Endothelial cell of umbilical vein (primary cell): Measurements from ENCODE around the gene ZNF516. TPM values are rescaled to one million over a fixed set of nuclear protein-coding genes. Genes with fewer than 3 reads are reported as not detected.

Experiments used
- BruUV-seq: library from RNA; stranded (reverse); fragments of 400-500 nt; replicated peaks from 2 replicates; lab custom pipeline; 2021; lab: Mats Ljungman, UMichigan
- CTCF ChIA-PET: fragments of 300-600, 350-600 bp; sonication (Branson Sonifier 250); formaldehyde crosslinking; loops from one replicate; lab custom pipeline; 2021; ENCODE audit warnings: antibody characterized with exemption, inconsistent platforms; lab: Charles Lee
- POLR2A ChIA-PET: fragments of 300-600, 350-600 bp; sonication (Branson Sonifier 250); formaldehyde crosslinking; loops from one replicate; lab custom pipeline; 2021; ENCODE audit warnings: antibody characterized with exemption, inconsistent platforms; lab: Charles Lee
- DNase-seq: peaks from one replicate; pipeline ENCODE4 v3.0.0-alpha.2; 2011; ENCODE audit warnings: low read depth, low spot score
- FAIRE-seq: peaks from 2 replicates; lab custom pipeline; 2011; peaks lifted over from hg19 to GRCh38; lab: Jason Lieb, UNC
- H2AFZ ChIP-seq: 2 replicates; pipeline ENCODE4 v1.6.0; 2012; ENCODE audit warnings: low read depth, low read length, control low read depth, inconsistent platforms
- H3K27ac ChIP-seq: 2 replicates; pipeline ENCODE4 v1.5.1; 2011; ENCODE audit warnings: low read depth, mild to moderate bottlenecking, control low read depth, low read length, moderate library complexity; ENCODE audit not compliant: insufficient read depth
- H3K27me3 ChIP-seq, 2 experiments: 2 replicates each; pipeline versions ENCODE4 v1.6.0 to v1.6.1; 2011; ENCODE audit warnings: low read length in 2 of 2, mixed read lengths in 1 of 2; ENCODE audit not compliant: control insufficient read depth in 2 of 2, insufficient read depth in 2 of 2
- H3K36me3 ChIP-seq, 2 experiments: 2 replicates in 1 of 2; 3 replicates in 1 of 2; pipeline ENCODE4 v1.5.1; 2011; ENCODE audit warnings: low read length in 2 of 2, mild to moderate bottlenecking in 1 of 2, moderate library complexity in 1 of 2; ENCODE audit not compliant: control insufficient read depth in 2 of 2, insufficient read depth in 2 of 2; ENCODE audit errors: extremely low read depth in 1 of 2
- H3K4me1 ChIP-seq: 3 replicates; pipeline ENCODE4 v1.5.1; 2011; ENCODE audit warnings: mild to moderate bottlenecking, low read length; ENCODE audit not compliant: control insufficient read depth, insufficient read depth; ENCODE audit errors: extremely low read depth
- H3K4me2 ChIP-seq: 2 replicates; pipeline ENCODE4 v1.6.1; 2011; ENCODE audit warnings: low read length, control low read depth, mixed read lengths; ENCODE audit not compliant: insufficient read depth
- H3K4me3 ChIP-seq, 3 experiments: fragments of 200-600 bp in 1 of 3; sonication (generic), shearing (Covaris generic) in 1 of 3; replicated peaks in 1 of 3; 2 replicates each; pipeline ENCODE4 v1.5.1; 2011 to 2016; ENCODE audit warnings: control low read depth in 3 of 3, low read length in 3 of 3, mild to moderate bottlenecking in 2 of 3, inconsistent platforms in 1 of 3, low read depth in 1 of 3, moderate library complexity in 1 of 3; ENCODE audit not compliant: insufficient read depth in 1 of 3
- H3K79me2 ChIP-seq: 2 replicates; pipeline ENCODE4 v1.6.0; 2012; ENCODE audit warnings: low read length, inconsistent platforms; ENCODE audit not compliant: control insufficient read depth, insufficient read depth
- H3K9ac ChIP-seq: replicated peaks from 2 replicates; pipeline ENCODE3; 2011; ENCODE audit warnings: low read length, control low read depth; ENCODE audit not compliant: insufficient read depth; ENCODE audit errors: extremely low read depth
- H3K9me1 ChIP-seq: replicated peaks from 3 replicates; pipeline ENCODE4 v1.6.0; 2011; ENCODE audit warnings: mild to moderate bottlenecking, low read length; ENCODE audit not compliant: control insufficient read depth, insufficient read depth; ENCODE audit errors: extremely low read depth
- H3K9me3 ChIP-seq: replicated peaks from 2 replicates; pipeline ENCODE4 v1.5.1; 2012; ENCODE audit warnings: low read length, inconsistent platforms; ENCODE audit not compliant: control insufficient read depth, insufficient read depth
- H4K20me1 ChIP-seq: replicated peaks from 2 replicates; pipeline ENCODE3; 2011; ENCODE audit warnings: mild to moderate bottlenecking, low read length; ENCODE audit not compliant: control insufficient read depth, insufficient read depth; ENCODE audit errors: extremely low read depth
- CTCF ChIP-seq, 2 donors: IDR thresholded peaks; 1 replicate in 1 of 2; 2 replicates in 1 of 2; pipeline ENCODE4 v1.5.1; 2011; ENCODE audit warnings: low read length in 2 of 2, mild to moderate bottlenecking in 2 of 2, moderate library complexity in 2 of 2, control low read depth in 1 of 2, inconsistent platforms in 1 of 2, low read depth in 1 of 2; ENCODE audit not compliant: insufficient read depth in 1 of 2; ENCODE audit errors: extremely low read depth in 1 of 2
- EZH2 ChIP-seq: IDR thresholded peaks from 2 replicates; pipeline ENCODE4 v1.6.1; 2012; ENCODE audit warnings: borderline replicate concordance, low read depth, mild to moderate bottlenecking, moderate library complexity, low read length, inconsistent platforms; ENCODE audit not compliant: severe bottlenecking
- FOS ChIP-seq: IDR thresholded peaks from 2 replicates; pipeline ENCODE4 v1.6.1; 2011; ENCODE audit warnings: mild to moderate bottlenecking, low read length, moderate library complexity, borderline replicate concordance; ENCODE audit not compliant: insufficient read depth
- GATA2 ChIP-seq: IDR thresholded peaks from 2 replicates; pipeline ENCODE4 v1.7.0; 2011; ENCODE audit warnings: low read depth, mild to moderate bottlenecking, moderate library complexity, mixed read lengths, low read length; ENCODE audit not compliant: insufficient read length, insufficient read depth
- JUN ChIP-seq: IDR thresholded peaks from 2 replicates; pipeline ENCODE4 v1.6.1; 2011; ENCODE audit warnings: borderline replicate concordance, low read depth; ENCODE audit not compliant: insufficient read length, insufficient read depth
- MAX ChIP-seq: IDR thresholded peaks from 2 replicates; pipeline ENCODE4 v1.6.1; 2011; ENCODE audit not compliant: insufficient read depth, insufficient read length
- MYC ChIP-seq: IDR thresholded peaks from one replicate; pipeline ENCODE4 v1.6.1; 2011; ENCODE audit warnings: mild to moderate bottlenecking, low read depth, low read length
- POLR2A ChIP-seq: IDR thresholded peaks from 2 replicates; pipeline ENCODE4 v1.6.1; 2012; ENCODE audit warnings: low read depth, mild to moderate bottlenecking, control low read depth, low read length
- POLR2AphosphoS5 ChIP-seq: IDR thresholded peaks from 2 replicates; pipeline ENCODE4 v1.6.1; 2012; ENCODE audit warnings: low read depth, mild to moderate bottlenecking, control low read depth, low read length, moderate library complexity; ENCODE audit not compliant: insufficient read depth
- dilution Hi-C: fragments of 300-500 bp; cut with MboI; formaldehyde crosslinking; loops from one replicate; pipeline ENCODE4 v1.15.0; 2019; ENCODE audit warnings: low sequenced_read_pairs; ENCODE audit not compliant: extremely low pct_ligation_motif_present
- intact Hi-C: fragments of 100-400 bp; cut with micrococcal nuclease; formaldehyde crosslinking; loops from one replicate; pipeline ENCODE4 v1.10.0; 2022
- polyA plus RNA-seq, 4 experiments: library from polyadenylated mRNA; depleted of rRNA in 3 of 4; stranded (reverse) in 3 of 4; unstranded in 1 of 4; fragments of >200 nt; gene quantifications; 2 replicates each; pipeline versions ENCODE4 v1.2.1 to v1.2.3, GENCODE V29; 2011 to 2012; ENCODE audit warnings: missing spikeins in 1 of 4
- total RNA-seq: library from RNA; stranded (reverse); gene quantifications from 2 replicates; pipeline ENCODE4 v1.2.3, GENCODE V29; 2021

Gene ZNF516
- total and polyA plus RNA-seq, 2 donors (not counting 3 experiments of a cell fraction or from before 2014, with no cell fraction given), result 3.6 to 19.1 TPM

DNA sequence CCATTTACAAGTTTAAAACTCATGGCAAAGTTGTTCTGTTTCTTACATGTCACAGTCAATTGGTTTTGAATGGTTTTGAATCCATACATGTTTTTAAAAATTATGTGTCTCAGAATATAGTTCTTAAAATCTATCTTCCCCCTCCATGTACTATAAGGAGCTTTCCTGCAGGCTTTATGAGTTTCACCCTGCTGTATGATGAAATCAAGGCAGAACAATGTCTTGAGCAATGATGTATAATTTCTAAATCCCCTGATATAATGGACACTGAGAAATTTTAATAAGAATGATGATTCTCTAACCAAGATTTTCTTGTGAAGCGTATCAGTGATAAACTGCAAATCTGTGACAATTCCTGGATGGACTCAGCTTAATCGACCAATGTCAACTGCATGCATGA is 10.6 kb upstream of the ZNF516 start:
- Histone ChIP-seq H3K4me2 (no peak overlapping the region), H4K20me1 (no peaks in the 10 kb centered on the region), H3K27me3 (peaks cover 5 to 11% of the 10 kb centered on the region in 2 experiments), H2AFZ (no peak overlapping the region), H3K79me2 (no peaks in the 10 kb centered on the region), H3K9me1 (no peaks in the 10 kb centered on the region), H3K4me3 (no peak overlapping the region), H3K36me3 (no peaks in the 10 kb centered on the region), H3K9me3 (no peaks in the 10 kb centered on the region), H3K27ac (no peak overlapping the region), H3K4me1 (no peaks in the 10 kb centered on the region), H3K9ac (no peak overlapping the region)
- no peak for FAIRE-seq
- no TSS peak for BruUV-seq
- DNase-seq, result no peak
- CTCF ChIA-PET, result no interaction called here
- TF ChIP-seq MYC (no peak), FOS (no peak), JUN (no peak), GATA2 (no peak), POLR2AphosphoS5 (no peak), MAX (no peak), POLR2A (no peak), CTCF (IDR thresholded peaks at IDR 0.05; ENCODE audit: extremely low read depth in 1 of 2, insufficient read depth in 1 of 2, low read depth in 1 of 2, low read length in 2 of 2) (no peak), EZH2 (no peak)
- dilution Hi-C loops, result no loop called here
- intact Hi-C loops, result no loop called here
- POLR2A ChIA-PET, result no interaction called here
